Motor neuron (in vitro differentiated cells): Measurements from ENCODE around the gene TXK. TPM values are rescaled to one million over a fixed set of nuclear protein-coding genes. Genes with fewer than 3 reads are reported as not detected.
A peak's percentile ranks its signal among the peaks of the same experiment; 100 is the strongest.

Experiments used
- ATAC-seq, 8 experiments: fragments of 200-7000 bp; cut with Tn5 transposase; replicated peaks in 6 of 8; 2 replicates each; pipeline ENCODE4 v1.8.0; 2021; ENCODE audit warnings: mild to moderate bottlenecking in 8 of 8, moderate library complexity in 8 of 8
- H3K27ac ChIP-seq, 2 donors: fragments of 250-450 bp; sonication (Bioruptor Pico); 2 replicates each; pipeline ENCODE4 v1.9.0; 2021; ENCODE audit warnings: antibody characterized with exemption in 2 of 2, mild to moderate bottlenecking in 2 of 2, moderate library complexity in 1 of 2
- H3K4me1 ChIP-seq, 2 donors: fragments of 250-450 bp; sonication (Bioruptor Pico); replicated peaks in 1 of 2; 2 replicates each; pipeline ENCODE4 v1.6.1; 2021; ENCODE audit warnings: antibody characterized with exemption in 2 of 2, mild to moderate bottlenecking in 2 of 2, moderate library complexity in 1 of 2
- H3K4me3 ChIP-seq, 5 donors: fragments of 250-450 bp; sonication (Bioruptor Pico); 2 replicates each; pipeline ENCODE4 v1.9.0; 2021; ENCODE audit warnings: antibody characterized with exemption in 5 of 5, mild to moderate bottlenecking in 5 of 5, moderate library complexity in 4 of 5
- WGBS, 10 experiments: fragments of 450-650 bp; shearing (Covaris generic); methylation state at CpG; one replicate each; pipeline ENCODE4 v1.0.0; 2022; 5-methylcytosine and 5-hydroxymethylcytosine counted together
- in situ Hi-C, 9 experiments: fragments of 400-800 bp; cut with MboI; loops; one replicate each; pipeline ENCODE4 v1.15.0; 2021; ENCODE audit warnings: low sequenced_read_pairs in 9 of 9, low pct_unique_long_range_greater_than_20kb in 2 of 9; ENCODE audit not compliant: unreplicated experiment in 9 of 9
- total RNA-seq, 8 experiments: library from RNA; unstranded; fragments of 300-600 nt; gene quantifications; 2 replicates each; pipeline versions ENCODE4 v1.2.3 to v1.2.4, GENCODE V29; 2022

TXK gene
- total RNA-seq, 8 experiments from 2014 or later, result 0.05 to 0.85 (median 0.48) TPM; not detected in 2

DNA sequence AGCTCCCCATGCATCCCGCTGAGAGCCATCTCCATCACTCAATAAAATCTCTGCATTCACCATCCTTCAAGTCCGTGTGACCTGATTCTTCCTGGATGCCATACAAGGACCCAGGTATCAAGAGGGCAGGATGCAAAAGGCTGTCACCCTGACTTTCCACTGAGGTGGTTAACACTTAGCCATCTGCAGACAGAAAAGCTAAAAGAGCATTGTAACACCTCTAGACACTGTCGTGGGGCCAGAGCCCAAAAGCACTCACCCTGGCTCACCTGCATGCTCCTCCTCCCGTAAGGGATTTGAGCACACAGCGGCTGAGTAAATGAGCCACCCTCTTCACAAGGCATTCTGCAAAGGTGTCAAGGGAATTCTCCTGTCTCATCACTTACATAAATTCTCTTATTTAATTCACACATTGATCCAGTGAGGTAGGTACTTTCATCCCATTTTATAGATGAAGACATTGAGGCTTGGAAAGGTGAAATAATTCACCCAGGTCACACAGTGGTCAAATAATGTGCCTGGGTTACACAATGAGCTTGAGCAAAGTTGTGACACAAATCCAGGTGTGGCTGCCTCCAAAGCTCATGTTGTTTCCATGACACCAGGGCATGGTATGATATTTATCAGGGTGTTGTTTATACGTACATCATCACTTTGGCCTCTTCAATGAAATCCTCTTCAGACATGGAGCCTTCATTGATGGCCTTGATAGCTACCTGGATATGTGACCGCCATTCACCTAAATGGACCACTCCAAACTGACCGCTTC, 48.0 kb downstream of the TXK start:
- Histone ChIP-seq H3K4me3 (no peak overlapping the region), H3K27ac (no peak overlapping the region), H3K4me1 (no peaks in the 10 kb centered on the region)
- in situ Hi-C loops, result loop anchor here in 1 of 9 experiments (5.0 kb wide), 1 partner anchor 84 kb away; no protein-coding TSS in a partner anchor
- no peak for ATAC-seq
- WGBS, 10 experiments, result 0 to 100% (median 66%) methylated on average over 1 to 8 of the region's 8 CpGs; no CpG with 5 or more reads in 2 of the 10 experiments

- WGBS, 10 experiments, result 80% methylated on average over 1 to 2 of the region's 2 CpGs; no CpG with 5 or more reads in 8 of the 10 experiments
- in situ Hi-C loops, result no loop called here
- ATAC-seq, result no peak
Observed at GRCh38 chr4:48082956-48083355, 51.1 kb downstream of the TXK start.

GRCh38 chr4:48081196-48081595, 52.9 kb downstream of the TXK start:
- in situ Hi-C loops, result no loop called here
- no peak overlapping the region for H3K27ac ChIP-seq
- 0 to 100% (median 92%) methylated on average over 1 of the region's 1 CpG; no CpG with 5 or more reads in 2 of the 10 experiments for WGBS, 10 experiments
- peak in 3 of 8 experiments; percentile 21 to 35 (median 31) for ATAC-seq
- no peak overlapping the region for H3K4me3 ChIP-seq
- no peaks in the 10 kb centered on the region for H3K4me1 ChIP-seq

More at GRCh38 chr4:48082956-48083355, 51.1 kb downstream of the TXK start:
- no peak overlapping the region for H3K27ac ChIP-seq
- H3K4me1 ChIP-seq, result no peaks in the 10 kb centered on the region
- H3K4me3 ChIP-seq, result no peak overlapping the region

GRCh38 chr4:48079972-48080391, 54.1 kb downstream of the TXK start:
- in situ Hi-C loops, result no loop called here
- ATAC-seq, result peak in 3 of 8 experiments; percentile 43 to 93 (median 51)
- Histone ChIP-seq H3K4me3 (no peak overlapping the region), H3K4me1 (no peaks in the 10 kb centered on the region), H3K27ac (no peak overlapping the region)
- WGBS, 10 experiments, result 22 to 100% (median 88%) methylated on average over 2 to 3 of the region's 3 CpGs; no CpG with 5 or more reads in 3 of the 10 experiments

DNA sequence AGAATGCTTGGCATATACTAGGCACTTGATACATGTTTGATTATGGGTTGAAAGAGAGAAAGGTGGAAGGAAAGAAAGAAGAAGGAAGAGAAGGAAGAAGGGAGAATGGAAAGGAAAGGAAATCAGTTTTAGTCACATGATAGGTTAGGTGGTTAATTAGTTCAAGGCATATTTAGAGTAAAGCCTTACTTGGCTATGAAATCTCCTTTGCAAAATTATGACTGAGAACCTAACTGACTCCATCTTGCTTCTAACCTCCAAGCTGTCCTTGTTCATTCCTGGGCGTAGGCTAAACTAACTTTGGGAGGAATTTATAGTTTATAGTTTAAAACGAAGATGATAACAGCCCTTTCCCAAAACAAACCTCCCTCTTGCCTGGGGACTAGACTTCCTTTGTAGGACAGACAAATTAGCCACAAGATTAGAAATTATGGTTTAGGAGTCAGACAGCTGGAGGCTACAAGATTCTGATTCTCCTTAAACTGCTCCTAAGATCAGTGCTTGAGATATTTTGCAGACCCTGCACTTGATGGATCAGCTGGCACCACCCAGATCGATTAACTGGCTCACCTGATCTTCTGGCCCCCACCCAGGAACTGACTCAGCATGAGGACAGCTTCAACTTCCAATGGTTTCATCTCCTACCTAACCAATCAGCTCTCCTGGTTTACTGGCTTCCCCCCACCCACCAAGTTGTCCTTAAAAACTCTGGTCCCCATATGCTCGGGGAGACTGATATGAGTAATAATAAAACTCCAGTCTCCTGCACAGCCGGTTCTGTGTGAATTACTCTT, 55.0 kb downstream of the TXK start:
- no peak for ATAC-seq
- WGBS, 10 experiments, result 44 to 100% (median 71%) methylated on average over 1 to 4 of the region's 5 CpGs
- in situ Hi-C loops, result no loop called here
- Histone ChIP-seq H3K27ac (no peak overlapping the region), H3K4me1 (no peaks in the 10 kb centered on the region), H3K4me3 (no peak overlapping the region)

DNA sequence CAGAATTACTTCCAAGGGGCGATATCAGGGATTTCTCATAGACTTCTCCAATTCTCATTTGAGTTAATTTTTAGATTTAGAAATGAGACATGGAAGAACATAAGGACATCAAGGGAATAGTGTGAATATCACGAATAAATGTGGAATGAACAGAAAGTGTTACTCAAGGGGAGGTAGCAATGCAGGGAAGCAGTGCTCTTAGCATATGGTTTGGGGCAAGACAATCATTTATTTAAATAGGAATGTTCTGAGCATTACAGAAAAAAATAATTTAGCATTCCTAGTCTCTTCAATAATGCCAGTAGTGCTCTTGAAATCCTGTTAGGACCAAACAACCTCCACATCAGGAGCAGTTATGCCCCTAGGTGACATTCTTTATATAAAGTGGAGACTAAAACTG, 55.6 kb downstream of the TXK start:
- Histone ChIP-seq H3K4me3 (no peak overlapping the region), H3K4me1 (no peaks in the 10 kb centered on the region), H3K27ac (no peak overlapping the region)
- ATAC-seq, result peak in 2 of 8 experiments; percentile 65
- WGBS, 10 experiments, result 0 to 100% (median 45%) methylated on average over 1 to 2 of the region's 2 CpGs; no CpG with 5 or more reads in 2 of the 10 experiments
- in situ Hi-C loops, result no loop called here

DNA sequence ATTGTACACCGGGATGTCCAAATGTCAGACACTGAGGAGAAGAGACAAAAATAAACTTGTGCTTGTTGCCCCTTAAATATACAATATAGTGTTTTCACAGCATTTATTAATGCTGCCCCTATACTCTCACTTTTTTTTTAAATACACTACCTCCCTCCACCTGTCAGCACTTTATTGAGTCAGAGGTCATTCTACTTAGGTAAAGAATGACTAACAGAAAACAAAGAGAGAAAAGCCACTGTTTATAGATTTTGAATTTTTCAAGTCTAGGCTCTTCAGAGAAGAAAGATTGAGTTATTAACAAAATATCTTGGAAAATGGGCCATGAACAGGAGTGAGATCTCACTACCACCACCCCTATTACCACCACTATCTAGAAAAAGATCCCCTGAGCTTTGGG, 59.4 kb downstream of the TXK start:
- no peak for ATAC-seq
- Histone ChIP-seq H3K27ac (no peak overlapping the region), H3K4me3 (no peak overlapping the region), H3K4me1 (no peaks in the 10 kb centered on the region)
- in situ Hi-C loops, result no loop called here
- WGBS, 10 experiments, result 20 to 100% (median 80%) methylated on average over 1 of the region's 1 CpG; no CpG with 5 or more reads in 1 of the 10 experiments

- Histone ChIP-seq H3K4me1 (no peaks in the 10 kb centered on the region), H3K4me3 (no peak overlapping the region), H3K27ac (no peak overlapping the region)
- 0 to 100% (median 64%) methylated on average over 1 to 3 of the region's 3 CpGs; no CpG with 5 or more reads in 1 of the 10 experiments for WGBS, 10 experiments
- no peak for ATAC-seq
- in situ Hi-C loops, result no loop called here
Observed at GRCh38 chr4:48073567-48074103, 60.4 kb downstream of the TXK start.

GRCh38 chr4:48071191-48071590, 62.9 kb downstream of the TXK start:
- peak in 1 of 8 experiments; percentile 64 for ATAC-seq
- H3K27ac ChIP-seq, result no peak overlapping the region
- no peaks in the 10 kb centered on the region for H3K4me1 ChIP-seq
- in situ Hi-C loops, result no loop called here
- H3K4me3 ChIP-seq, result no peak overlapping the region
- WGBS, 10 experiments, result 0 to 100% (median 67%) methylated on average over 1 to 3 of the region's 3 CpGs; no CpG with 5 or more reads in 2 of the 10 experiments

GRCh38 chr4:48069026-48069425, 65.0 kb downstream of the TXK start:
- H3K27ac ChIP-seq, result no peak overlapping the region
- WGBS, 10 experiments, result 0 to 50% (median 42%) methylated on average over 1 to 2 of the region's 2 CpGs; no CpG with 5 or more reads in 7 of the 10 experiments
- no peak for ATAC-seq
- no peak overlapping the region for H3K4me3 ChIP-seq
- in situ Hi-C loops, result no loop called here
- no peaks in the 10 kb centered on the region for H3K4me1 ChIP-seq

DNA sequence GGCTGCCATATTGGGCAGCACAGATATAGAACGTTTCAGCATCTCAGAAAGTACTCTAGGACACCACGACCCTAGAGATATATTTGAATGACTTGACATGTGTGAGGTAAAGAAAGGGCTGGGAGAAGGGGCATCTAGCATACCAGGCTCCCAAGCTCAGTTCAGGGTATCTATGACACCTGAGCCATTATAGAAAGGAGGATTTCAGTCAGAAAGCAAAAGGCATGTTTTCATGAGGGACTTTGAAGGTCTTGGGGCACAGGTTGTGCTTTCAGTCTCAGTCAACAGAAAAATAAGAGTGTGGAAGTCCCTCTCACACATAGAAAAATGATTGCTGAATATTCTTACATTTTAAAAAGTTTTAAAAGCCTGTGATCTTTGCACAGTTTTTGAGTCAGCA, 65.9 kb downstream of the TXK start:
- ATAC-seq, result no peak
- Histone ChIP-seq H3K27ac (no peak overlapping the region), H3K4me1 (no peaks in the 10 kb centered on the region), H3K4me3 (no peak overlapping the region)
- WGBS, 10 experiments, result 0 to 83% (median 40%) methylated on average over 1 to 2 of the region's 2 CpGs; no CpG with 5 or more reads in 3 of the 10 experiments
- in situ Hi-C loops, result no loop called here

GRCh38 chr4:48067536-48067935, 66.5 kb downstream of the TXK start:
- 55 to 100% (median 94%) methylated on average over 1 to 9 of the region's 9 CpGs for WGBS, 10 experiments
- no peak for ATAC-seq
- Histone ChIP-seq H3K4me3 (no peak overlapping the region), H3K4me1 (no peaks in the 10 kb centered on the region), H3K27ac (no peak overlapping the region)
- in situ Hi-C loops, result no loop called here

GRCh38 chr4:48065587-48066052, 68.4 kb downstream of the TXK start:
- in situ Hi-C loops, result no loop called here
- ATAC-seq, result no peak
- WGBS, 10 experiments, result 75 to 100% (median 90%) methylated on average over 1 of the region's 1 CpG; no CpG with 5 or more reads in 3 of the 10 experiments
- no peak overlapping the region for H3K27ac ChIP-seq
- no peaks in the 10 kb centered on the region for H3K4me1 ChIP-seq
- H3K4me3 ChIP-seq, result no peak overlapping the region
